Measurements from ENCODE around the gene JPH3.

- TF ChIP-seq POLR2AphosphoS5 (IDR thresholded peaks at IDR 0.05) = no peak
- TF ChIP-seq EZH2 (IDR thresholded peaks at IDR 0.05; ENCODE audit: borderline replicate concordance, insufficient read depth, low read length, poor library complexity, severe bottlenecking) = no peak
- TF ChIP-seq TAF1 (IDR thresholded peaks at IDR 0.05; ENCODE audit: low read depth) = no peak
- TF ChIP-seq CTCF (IDR thresholded peaks at IDR 0.05; ENCODE audit: poor library complexity, severe bottlenecking) = no peak
- TF ChIP-seq SMC3 (conservative IDR thresholded peaks at IDR 0.05; ENCODE audit: poor library complexity) = no peak
- no peak for TF ChIP-seq REST (IDR thresholded peaks at IDR 0.05; ENCODE audit: borderline replicate concordance)
- no peak for TF ChIP-seq RAD21 (conservative IDR thresholded peaks at IDR 0.05)
- TF ChIP-seq MXI1 (conservative IDR thresholded peaks at IDR 0.05; ENCODE audit: poor library complexity, severe bottlenecking) = no peak
- no peak for TF ChIP-seq EP300 (conservative IDR thresholded peaks at IDR 0.05; ENCODE audit: poor library complexity, severe bottlenecking)
These were observed 23.0 kb downstream of the JPH3 start for GRCh38 chr16:87625241-87625797.
